OCI-M2 (cell line): ENCODE results near the gene STK10.
"Not testable (repeated sequence)": the region's sequence is repeated elsewhere in the genome, so short reads cannot be mapped to it uniquely, and the experiment has no call there.

Experiments
- DNase-seq: peaks from one replicate; lab custom pipeline; 2025; ENCODE audit not compliant: unreplicated experiment; lab: John Stamatoyannopoulos, UW

Gene STK10

GRCh38 chr5:172166030-172166826 lies 21.8 kb downstream of the STK10 start:
- no peak for DNase-seq

- no peak for DNase-seq
Observed at GRCh38 chr5:172165465-172165864, 22.6 kb downstream of the STK10 start.

- DNase-seq = no peak
Observed at GRCh38 chr5:172164769-172165212, 23.2 kb downstream of the STK10 start.

GRCh38 chr5:172163346-172163745 lies 24.7 kb downstream of the STK10 start:
- DNase-seq = no peak

GRCh38 chr5:172162987-172163343 lies 25.1 kb downstream of the STK10 start:
- DNase-seq = no peak

- no peak for DNase-seq
Observed at GRCh38 chr5:172162323-172162986, 25.6 kb downstream of the STK10 start.

GRCh38 chr5:172160506-172160905 lies 27.5 kb downstream of the STK10 start:
- no peak for DNase-seq

- DNase-seq = no peak
Observed at GRCh38 chr5:172159016-172159415, 29.0 kb downstream of the STK10 start.

GRCh38 chr5:172156541-172156994 lies 31.5 kb downstream of the STK10 start:
- no peak for DNase-seq

GRCh38 chr5:172155101-172155500 lies 32.9 kb downstream of the STK10 start:
- not testable (repeated sequence) for DNase-seq

GRCh38 chr5:172153695-172154094 lies 34.3 kb downstream of the STK10 start:
- DNase-seq = no peak

- no peak for DNase-seq
Observed at GRCh38 chr5:172151661-172152210, 36.3 kb downstream of the STK10 start.

GRCh38 chr5:172150514-172151425 lies 37.3 kb downstream of the STK10 start:
- DNase-seq = peak; percentile 11

GRCh38 chr5:172149481-172149880 lies 38.5 kb downstream of the STK10 start:
- DNase-seq = not testable (repeated sequence)

GRCh38 chr5:172149073-172149472 lies 39.0 kb downstream of the STK10 start:
- DNase-seq = no peak

GRCh38 chr5:172148381-172148780 lies 39.6 kb downstream of the STK10 start:
- no peak for DNase-seq

- no peak for DNase-seq
Observed at GRCh38 chr5:172147857-172148256, 40.2 kb downstream of the STK10 start.

GRCh38 chr5:172146748-172147092 lies 41.3 kb downstream of the STK10 start:
- no peak for DNase-seq

GRCh38 chr5:172145870-172146747 lies 41.9 kb downstream of the STK10 start:
- DNase-seq = no peak
